Mammary epithelial cell (primary cell): Measurements from ENCODE around the gene SELENOS.

Source experiments
- EZH2 ChIP-seq: IDR thresholded peaks from 2 replicates; pipeline ENCODE4 v1.6.1; 2012; ENCODE audit warnings: low read length, inconsistent platforms, borderline replicate concordance
- TF ChIP-seq, protein P1 (sequence below), 2 donors: IDR thresholded peaks in 1 of 2; conservative IDR thresholded peaks in 1 of 2; 2 replicates each; pipeline ENCODE4 v1.5.1; 2011 to 2012; ENCODE audit warnings: inconsistent platforms in 2 of 2, low read length in 2 of 2, mild to moderate bottlenecking in 2 of 2, control low read depth in 1 of 2, low read depth in 1 of 2; ENCODE audit not compliant: insufficient read depth in 1 of 2; ENCODE audit errors: extremely low read depth in 1 of 2

DNA sequence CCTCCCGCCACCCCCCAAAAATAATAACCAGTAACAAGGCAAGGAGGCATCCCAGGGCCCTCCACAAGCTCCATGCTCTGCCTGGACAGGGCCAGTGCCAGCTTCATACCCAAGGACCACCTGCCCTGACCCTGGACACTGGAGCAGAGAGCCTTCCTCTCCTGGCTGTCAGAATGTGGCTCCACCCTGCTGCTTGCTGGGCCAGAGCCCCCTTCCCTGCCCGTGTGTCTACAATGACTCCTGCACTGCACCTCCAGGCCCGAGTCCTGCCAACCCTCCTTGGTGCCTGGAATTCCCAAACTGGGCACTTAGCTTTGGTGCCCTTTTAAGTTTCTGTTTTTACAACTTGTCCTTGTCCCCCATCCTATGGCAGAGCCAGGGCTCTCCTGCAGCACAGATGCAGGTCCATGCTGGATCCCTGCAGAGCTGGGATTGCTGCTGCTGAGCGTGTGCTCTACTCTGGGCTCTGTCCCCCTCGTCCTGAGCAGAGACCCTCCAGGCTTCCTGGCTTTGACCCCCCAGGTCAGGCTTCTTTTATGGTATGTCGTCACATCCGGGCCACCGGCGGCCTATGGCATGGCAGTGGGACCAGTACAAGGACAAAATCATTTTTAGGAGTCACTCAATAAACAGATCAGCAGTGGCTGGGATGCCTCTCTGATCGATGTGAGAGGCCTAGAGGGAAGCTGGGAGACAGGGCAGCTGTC lies 29.2 kb upstream of the SELENOS start:
- TF ChIP-seq, protein P1, sequence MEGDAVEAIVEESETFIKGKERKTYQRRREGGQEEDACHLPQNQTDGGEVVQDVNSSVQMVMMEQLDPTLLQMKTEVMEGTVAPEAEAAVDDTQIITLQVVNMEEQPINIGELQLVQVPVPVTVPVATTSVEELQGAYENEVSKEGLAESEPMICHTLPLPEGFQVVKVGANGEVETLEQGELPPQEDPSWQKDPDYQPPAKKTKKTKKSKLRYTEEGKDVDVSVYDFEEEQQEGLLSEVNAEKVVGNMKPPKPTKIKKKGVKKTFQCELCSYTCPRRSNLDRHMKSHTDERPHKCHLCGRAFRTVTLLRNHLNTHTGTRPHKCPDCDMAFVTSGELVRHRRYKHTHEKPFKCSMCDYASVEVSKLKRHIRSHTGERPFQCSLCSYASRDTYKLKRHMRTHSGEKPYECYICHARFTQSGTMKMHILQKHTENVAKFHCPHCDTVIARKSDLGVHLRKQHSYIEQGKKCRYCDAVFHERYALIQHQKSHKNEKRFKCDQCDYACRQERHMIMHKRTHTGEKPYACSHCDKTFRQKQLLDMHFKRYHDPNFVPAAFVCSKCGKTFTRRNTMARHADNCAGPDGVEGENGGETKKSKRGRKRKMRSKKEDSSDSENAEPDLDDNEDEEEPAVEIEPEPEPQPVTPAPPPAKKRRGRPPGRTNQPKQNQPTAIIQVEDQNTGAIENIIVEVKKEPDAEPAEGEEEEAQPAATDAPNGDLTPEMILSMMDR (conservative IDR thresholded peaks at IDR 0.05 in 1 of 2, IDR thresholded peaks at IDR 0.05 in 1 of 2; ENCODE audit: extremely low read depth in 1 of 2, insufficient read depth in 1 of 2, low read depth in 1 of 2, low read length in 2 of 2) = no peak
- no peak for TF ChIP-seq EZH2
